SK-N-SH (cell line): ENCODE data around the gene GMNN. TPM values are rescaled to one million over a fixed set of nuclear protein-coding genes. Genes with fewer than 3 reads are reported as not detected.

Source experiments
- CTCF ChIA-PET: fragments of 300-600, 350-600 bp; formaldehyde crosslinking; extraction: SDS; loops from one replicate; lab custom pipeline; 2021; lab: Yijun Ruan, JAX
- POLR2A ChIA-PET: fragments of 350-600 bp; sonication (Branson Sonifier 250); formaldehyde crosslinking; extraction: SDS; loops from one replicate; lab custom pipeline; 2020; ENCODE audit warnings: antibody characterized with exemption, inconsistent platforms; lab: Yijun Ruan, JAX
- DNase-seq: peaks from one replicate; pipeline ENCODE4 v3.0.0; 2012
- H2AFZ ChIP-seq: fragments of 200-600 bp; sonication (generic); 2 replicates; pipeline ENCODE4 v1.8.1; 2016; ENCODE audit warnings: antibody characterized with exemption, mild to moderate bottlenecking, low read depth
- H3F3A ChIP-seq: fragments of 200-600 bp; sonication (generic); replicated peaks from 2 replicates; pipeline ENCODE3; 2016; ENCODE audit warnings: antibody characterized with exemption, mild to moderate bottlenecking; ENCODE audit not compliant: insufficient read depth
- H3K27ac ChIP-seq, 2 experiments: fragments of 200-500 bp in 1 of 2; fragments of 200-600 bp in 1 of 2; sonication (Bioruptor generic) in 1 of 2; sonication (generic), shearing (Covaris generic) in 1 of 2; 2 replicates each; pipeline versions ENCODE4 v1.5.1 to v1.6.1; 2014 to 2016; ENCODE audit warnings: low read depth in 2 of 2, inconsistent platforms in 1 of 2, low read length in 1 of 2, mild to moderate bottlenecking in 1 of 2, mixed read lengths in 1 of 2
- H3K27me3 ChIP-seq: fragments of 200-600 bp; sonication (generic), shearing (Covaris generic); 2 replicates; pipeline ENCODE4 v1.6.1; 2016; ENCODE audit warnings: mixed run types; ENCODE audit not compliant: insufficient read depth
- H3K36me3 ChIP-seq, 2 experiments: fragments of 200-500 bp in 1 of 2; fragments of 200-600 bp in 1 of 2; sonication (Bioruptor generic) in 1 of 2; sonication (generic) in 1 of 2; replicated peaks in 1 of 2; 2 replicates each; pipeline versions ENCODE3 to v1.5.1; 2014 to 2016; ENCODE audit warnings: low read length in 1 of 2, mild to moderate bottlenecking in 1 of 2; ENCODE audit not compliant: insufficient read depth in 2 of 2, control insufficient read depth in 1 of 2
- H3K4me1 ChIP-seq, 2 experiments: fragments of 200-500 bp in 1 of 2; fragments of 200-600 bp in 1 of 2; sonication (Bioruptor generic) in 1 of 2; sonication (generic), shearing (Covaris generic) in 1 of 2; 2 replicates each; pipeline versions ENCODE4 v1.5.1 to v1.6.1; 2014 to 2016; ENCODE audit warnings: low read depth in 1 of 2, low read length in 1 of 2, mixed run types in 1 of 2; ENCODE audit not compliant: insufficient read depth in 2 of 2, control insufficient read depth in 1 of 2
- H3K4me2 ChIP-seq: fragments of 200-600 bp; sonication (generic), shearing (Covaris generic); 2 replicates; pipeline ENCODE4 v1.6.1; 2017; ENCODE audit warnings: mixed run types
- H3K4me3 ChIP-seq, 2 experiments: fragments of 200-500 bp in 1 of 2; fragments of 200-600 bp in 1 of 2; sonication (Bioruptor generic) in 1 of 2; sonication (generic), shearing (Covaris generic) in 1 of 2; 2 replicates each; pipeline versions ENCODE4 v1.5.1 to v1.8.1; 2014 to 2016; ENCODE audit warnings: low read depth in 2 of 2, inconsistent platforms in 1 of 2, low read length in 1 of 2, mild to moderate bottlenecking in 1 of 2, mixed read lengths in 1 of 2, moderate library complexity in 1 of 2
- H3K79me2 ChIP-seq: fragments of 200-600 bp; sonication (generic); 2 replicates; pipeline ENCODE4 v1.8.1; 2017; ENCODE audit warnings: mild to moderate bottlenecking; ENCODE audit not compliant: insufficient read depth
- H3K9ac ChIP-seq: fragments of 200-600 bp; sonication (generic); 2 replicates; pipeline ENCODE4 v1.6.1; 2017; ENCODE audit warnings: mixed run types
- H3K9me2 ChIP-seq: fragments of 200-600 bp; sonication (generic); 2 replicates; pipeline ENCODE4 v1.6.1; 2017; ENCODE audit warnings: mixed run types
- H3K9me3 ChIP-seq: fragments of 200-600 bp; sonication (generic); 2 replicates; pipeline ENCODE4 v1.6.1; 2017; ENCODE audit warnings: mixed run types, mild to moderate bottlenecking, moderate library complexity
- H4K20me1 ChIP-seq: fragments of 200-600 bp; sonication (generic); 2 replicates; pipeline ENCODE4 v1.6.1; 2017; ENCODE audit warnings: mild to moderate bottlenecking, mixed run types; ENCODE audit not compliant: insufficient read depth
- CTCF ChIP-seq: fragments of 200-600 bp; sonication (generic); IDR thresholded peaks from 2 replicates; pipeline ENCODE4 v1.6.1; 2017; ENCODE audit warnings: antibody characterized with exemption, mild to moderate bottlenecking, moderate library complexity
- ELF1 ChIP-seq: IDR thresholded peaks from 2 replicates; pipeline ENCODE4 v1.4.0; 2012
- EZH2phosphoT487 ChIP-seq: fragments of 200-600 bp; sonication (generic); IDR thresholded peaks from 2 replicates; pipeline ENCODE4 v1.6.1; 2017; ENCODE audit warnings: low read depth, mixed run types, mild to moderate bottlenecking, antibody characterized with exemption, moderate library complexity, borderline replicate concordance
- FOXJ3 ChIP-seq: sonication (generic); formaldehyde crosslinking; IDR thresholded peaks from 2 replicates; pipeline ENCODE4 v1.5.1; 2020; ENCODE audit warnings: mild to moderate bottlenecking, missing genetic modification reagents
- FOXM1 ChIP-seq: IDR thresholded peaks from 2 replicates; pipeline ENCODE4 v1.4.0; 2012; ENCODE audit warnings: low read depth, mild to moderate bottlenecking
- GABPA ChIP-seq: IDR thresholded peaks from 2 replicates; pipeline ENCODE4 v1.4.0; 2012; ENCODE audit warnings: low read depth, mild to moderate bottlenecking
- GATA2 ChIP-seq: sonication (generic); formaldehyde crosslinking; IDR thresholded peaks from 2 replicates; pipeline ENCODE4 v1.5.0; 2020; ENCODE audit warnings: mild to moderate bottlenecking, missing genetic modification reagents
- IRF3 ChIP-seq: fragments of 150-350 bp; IDR thresholded peaks from 2 replicates; pipeline ENCODE4 v1.6.1; 2016; ENCODE audit warnings: mild to moderate bottlenecking, low read depth, low read length
- MAX ChIP-seq: IDR thresholded peaks from 2 replicates; pipeline ENCODE4 v1.4.0; 2012; ENCODE audit warnings: low read depth
- MEF2A ChIP-seq: IDR thresholded peaks from 2 replicates; pipeline ENCODE4 v1.4.0; 2012; ENCODE audit warnings: low read depth, borderline replicate concordance
- MXI1 ChIP-seq: IDR thresholded peaks from 2 replicates; pipeline ENCODE4 v1.6.1; 2012; ENCODE audit warnings: mild to moderate bottlenecking, low read depth, low read length, improper control_type of control experiment
- NRF1 ChIP-seq: IDR thresholded peaks from 2 replicates; pipeline ENCODE4 v1.6.1; 2012; ENCODE audit warnings: low read depth, mild to moderate bottlenecking, low read length
- POLR2AphosphoS5 ChIP-seq: IDR thresholded peaks from 2 replicates; pipeline ENCODE4 v1.6.1; 2012; ENCODE audit warnings: low read depth, low read length
- RAD21 ChIP-seq: IDR thresholded peaks from 2 replicates; pipeline ENCODE4 v1.6.1; 2012; ENCODE audit warnings: mild to moderate bottlenecking, low read length
- REST ChIP-seq: IDR thresholded peaks from 2 replicates; pipeline ENCODE4 v1.6.1; 2012; ENCODE audit warnings: mild to moderate bottlenecking, low read depth, low read length, moderate library complexity
- RFX5 ChIP-seq: IDR thresholded peaks from 2 replicates; pipeline ENCODE4 v1.6.1; 2012; ENCODE audit warnings: mild to moderate bottlenecking, improper control_type of control experiment, low read length
- SIN3A ChIP-seq: IDR thresholded peaks from 2 replicates; pipeline ENCODE4 v1.6.1; 2012; ENCODE audit warnings: low read depth, mild to moderate bottlenecking, low read length, moderate library complexity, borderline replicate concordance
- WGBS: methylation state at CpG from one replicate; pipeline ENCODE4 v1.1.6; 2017; ENCODE audit warnings: low lambda C conversion rate; 5-methylcytosine and 5-hydroxymethylcytosine counted together
- polyA plus RNA-seq, 3 experiments: library from polyadenylated mRNA; depleted of rRNA; stranded (reverse); fragments of >200 nt; gene quantifications; 2 replicates each; pipeline ENCODE4 v1.2.3, GENCODE V29; 2012

The GMNN gene
- polyA plus RNA-seq, 1 of the 3 experiments (the other 2 are of a cell fraction), result 16.8 TPM

- Histone ChIP-seq H3K4me1 (peaks cover 5 to 12% of the 10 kb centered on the region in 2 experiments; a peak in 2 of 4 replicates), H3K4me2 (peak overlapping the region; percentile 49), H3K4me3 (no peak overlapping the region; a peak in 1 of 4 replicates), H3K9me3 (no peaks in the 10 kb centered on the region), H3K27ac (peak overlapping the region in 1 of 2 experiments; percentile 29; a peak in 1 of 4 replicates), H3K36me3 (no peaks in the 10 kb centered on the region), H3F3A (no peaks in the 10 kb centered on the region), H4K20me1 (no peaks in the 10 kb centered on the region), H3K79me2 (no peaks in the 10 kb centered on the region), H3K9me2 (no peaks in the 10 kb centered on the region), H3K9ac (no peak overlapping the region), H2AFZ (no peak overlapping the region), H3K27me3 (no peaks in the 10 kb centered on the region)
- ChIA-PET POLR2A (no interaction called here), CTCF (interaction anchor here (0.5 kb wide), 1 partner anchor 840 kb away, joined by 3 read pairs; no protein-coding TSS in a partner anchor)
- 64% methylated on average over 10 of the region's 10 CpGs for WGBS
- no peak for TF ChIP-seq EZH2phosphoT487
- no peak for TF ChIP-seq FOXM1
- TF ChIP-seq FOXJ3 (CRISPR knock-in tag), result no peak
- no peak for TF ChIP-seq ELF1
- TF ChIP-seq MXI1, result no peak
- no peak for TF ChIP-seq REST
- TF ChIP-seq NRF1, result no peak
- no peak for DNase-seq
Measured at GRCh38 chr6:24831771-24832716, 57.3 kb downstream of the GMNN start.

GRCh38 chr6:24832794-24833193, 58.1 kb downstream of the GMNN start:
- ChIA-PET POLR2A (no interaction called here), CTCF (interaction anchor here (0.5 kb wide), 1 partner anchor 839 kb away, joined by 3 read pairs; no protein-coding TSS in a partner anchor)
- 62% methylated on average over 1 of the region's 1 CpG for WGBS

More at GRCh38 chr6:24832794-24833193, 58.1 kb downstream of the GMNN start:
- H4K20me1 ChIP-seq, result no peaks in the 10 kb centered on the region
- no peak overlapping the region for H3K4me2 ChIP-seq
- H3K79me2 ChIP-seq, result no peaks in the 10 kb centered on the region
- no peak for DNase-seq
- no peaks in the 10 kb centered on the region for H3K9me2 ChIP-seq
- TF ChIP-seq MEF2A, result no peak
- TF ChIP-seq MAX, result no peak
- TF ChIP-seq SIN3A, result no peak
- TF ChIP-seq CTCF, result no peak
- TF ChIP-seq RAD21, result no peak
- no peak for TF ChIP-seq RFX5
- TF ChIP-seq GABPA, result no peak
- no peak for TF ChIP-seq GATA2 (CRISPR knock-in tag)
- no peak for TF ChIP-seq FOXJ3 (CRISPR knock-in tag)
- no peak for TF ChIP-seq IRF3
- no peak for TF ChIP-seq POLR2AphosphoS5
- no peak for TF ChIP-seq MXI1
- no peak overlapping the region for H2AFZ ChIP-seq
- no peaks in the 10 kb centered on the region for H3K27me3 ChIP-seq
- no peak overlapping the region for H3K4me3 ChIP-seq
- H3F3A ChIP-seq, result no peaks in the 10 kb centered on the region
- H3K9me3 ChIP-seq, result no peaks in the 10 kb centered on the region
- H3K27ac ChIP-seq, result no peak overlapping the region
- no peak overlapping the region for H3K9ac ChIP-seq
- no peaks in the 10 kb centered on the region for H3K36me3 ChIP-seq
- H3K4me1 ChIP-seq, result peaks cover 0 to 12% of the 10 kb centered on the region in 2 experiments; a peak in 2 of 4 replicates
